IPS-18c (cell line): ENCODE results near the gene PIP5K1B.
A peak's percentile ranks its signal among the peaks of the same experiment; 100 is the strongest.

ENCODE experiments used
- H3K4me3 ChIP-seq: 2 replicates; pipeline ENCODE4 v1.7.0; 2013; ENCODE audit warnings: low read depth, mild to moderate bottlenecking, low read length, moderate library complexity; ENCODE audit not compliant: insufficient read depth
- H3K9me3 ChIP-seq: one replicate; pipeline ENCODE4 v1.6.1; 2013; ENCODE audit warnings: mild to moderate bottlenecking, low read length, moderate library complexity; ENCODE audit not compliant: control insufficient read depth, insufficient read depth

The PIP5K1B gene

GRCh38 chr9:68705531-68706362 is 707 bp downstream of the PIP5K1B start:
- H3K9me3 ChIP-seq, result no peaks in the 10 kb centered on the region

DNA sequence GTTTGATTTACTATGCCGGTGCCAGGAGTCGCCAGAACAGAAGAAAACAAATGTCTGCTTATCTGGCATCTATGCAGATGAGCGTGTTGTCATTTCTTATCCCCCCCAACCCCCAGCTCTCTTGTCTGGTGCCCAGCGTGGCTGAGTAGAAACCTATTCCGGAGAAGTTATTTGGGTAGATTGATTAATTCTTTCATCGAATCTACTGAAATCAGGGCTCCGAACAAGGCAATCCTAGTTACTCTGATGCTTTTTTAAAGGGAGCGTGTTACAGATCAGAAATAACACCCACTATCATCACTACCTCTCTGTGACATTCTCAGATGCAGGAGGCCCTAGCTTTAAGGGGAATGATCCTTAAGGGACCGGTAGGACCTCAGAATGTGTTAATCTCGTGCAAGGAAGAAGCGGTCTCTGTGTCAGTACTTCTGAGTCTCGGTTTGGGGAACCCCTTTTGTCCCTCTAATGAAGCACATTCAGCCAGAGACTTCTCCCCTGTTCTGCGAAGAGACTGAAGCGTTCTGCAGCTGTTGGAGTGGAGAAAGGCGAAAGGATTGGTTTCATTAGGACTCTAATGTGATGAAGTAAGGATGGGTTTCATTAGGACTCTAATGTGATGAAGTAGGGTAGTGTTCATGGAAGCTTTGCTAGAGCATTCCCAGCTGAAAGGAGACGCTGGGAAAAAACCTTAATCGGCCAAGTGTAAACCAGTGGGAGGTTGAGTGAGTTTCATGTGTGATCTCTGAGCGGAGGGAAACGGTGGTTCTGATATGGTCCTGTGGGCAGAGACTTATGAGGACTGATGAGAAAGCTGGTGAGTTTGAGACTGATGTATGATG is 1.5 kb downstream of the PIP5K1B start:
- peak overlapping the region; percentile 68 for H3K4me3 ChIP-seq
- H3K9me3 ChIP-seq, result no peaks in the 10 kb centered on the region

More at GRCh38 chr9:68705531-68706362, 707 bp downstream of the PIP5K1B start:
- peak overlapping the region; percentile 71 for H3K4me3 ChIP-seq

- no peaks in the 10 kb centered on the region for H3K9me3 ChIP-seq
- no peak overlapping the region for H3K4me3 ChIP-seq
Measured at GRCh38 chr9:68707801-68708488, 2.9 kb downstream of the PIP5K1B start.

- H3K9me3 ChIP-seq, result no peaks in the 10 kb centered on the region
- H3K4me3 ChIP-seq, result no peak overlapping the region
Measured at GRCh38 chr9:68708513-68708912, 3.5 kb downstream of the PIP5K1B start.

- Histone ChIP-seq H3K4me3 (no peak overlapping the region), H3K9me3 (no peaks in the 10 kb centered on the region)
Measured at GRCh38 chr9:68709291-68710110, 4.5 kb downstream of the PIP5K1B start.

DNA sequence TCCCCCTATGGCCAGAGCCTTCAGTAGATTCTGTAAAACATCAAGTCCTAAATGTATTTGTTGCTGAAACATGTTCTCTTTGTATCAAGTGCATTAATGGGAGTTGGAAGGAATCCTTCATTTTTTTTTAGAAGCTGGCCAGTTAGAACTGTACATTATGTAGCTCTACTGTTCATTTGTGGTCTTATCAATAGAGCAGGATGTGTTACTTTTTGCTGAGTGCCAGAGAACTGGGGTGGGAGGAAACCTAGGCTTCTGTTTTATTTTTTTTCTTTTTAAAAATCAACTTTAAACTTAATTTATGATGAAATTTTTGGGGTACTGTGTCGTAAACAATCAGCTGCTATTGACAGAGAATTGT is 5.1 kb downstream of the PIP5K1B start:
- Histone ChIP-seq H3K9me3 (no peaks in the 10 kb centered on the region), H3K4me3 (no peak overlapping the region)

DNA sequence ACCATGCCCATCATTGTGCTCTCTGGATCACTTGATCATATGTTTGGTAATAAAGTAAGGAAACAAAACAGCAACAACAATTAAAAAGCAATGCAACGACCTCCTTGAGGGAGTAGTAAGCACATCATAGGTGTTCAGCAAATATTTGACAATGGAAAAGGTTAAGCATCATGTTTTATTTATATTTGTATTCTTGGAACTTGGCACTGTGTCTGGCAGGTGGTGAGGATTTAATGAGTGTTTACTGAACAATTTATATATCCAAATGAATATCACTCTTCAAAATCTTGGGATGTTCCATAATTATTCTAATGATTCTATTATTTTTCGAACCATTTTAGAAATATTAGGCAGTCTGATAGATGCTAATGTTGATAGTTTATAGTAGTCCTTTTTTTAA is 6.2 kb downstream of the PIP5K1B start:
- no peak overlapping the region for H3K4me3 ChIP-seq
- no peaks in the 10 kb centered on the region for H3K9me3 ChIP-seq

- Histone ChIP-seq H3K4me3 (no peak overlapping the region), H3K9me3 (no peaks in the 10 kb centered on the region)
Measured at GRCh38 chr9:68711932-68712331, 6.9 kb downstream of the PIP5K1B start.

- no peaks in the 10 kb centered on the region for H3K9me3 ChIP-seq
- no peak overlapping the region for H3K4me3 ChIP-seq
Measured at GRCh38 chr9:68714416-68715180, 9.6 kb downstream of the PIP5K1B start.

DNA sequence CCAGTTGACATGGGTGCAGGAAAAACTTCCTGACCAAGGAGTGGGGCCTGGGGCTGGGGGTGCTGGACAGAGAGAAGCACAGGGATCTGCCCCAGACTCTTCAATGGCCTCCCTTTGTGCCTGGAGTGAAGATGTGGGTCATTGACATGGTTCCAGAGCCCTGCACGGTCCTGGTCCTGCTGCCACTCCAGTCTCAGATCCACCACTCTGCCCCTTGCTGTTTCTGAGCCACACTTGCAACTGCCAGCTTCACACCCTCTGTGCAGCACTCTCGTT is 10.1 kb downstream of the PIP5K1B start:
- H3K9me3 ChIP-seq, result no peaks in the 10 kb centered on the region

GRCh38 chr9:68717552-68718443 is 12.8 kb downstream of the PIP5K1B start:
- Histone ChIP-seq H3K4me3 (no peak overlapping the region), H3K9me3 (no peaks in the 10 kb centered on the region)

More for the DNA sequence above, 10.1 kb downstream of the PIP5K1B start:
- H3K4me3 ChIP-seq, result no peak overlapping the region

DNA sequence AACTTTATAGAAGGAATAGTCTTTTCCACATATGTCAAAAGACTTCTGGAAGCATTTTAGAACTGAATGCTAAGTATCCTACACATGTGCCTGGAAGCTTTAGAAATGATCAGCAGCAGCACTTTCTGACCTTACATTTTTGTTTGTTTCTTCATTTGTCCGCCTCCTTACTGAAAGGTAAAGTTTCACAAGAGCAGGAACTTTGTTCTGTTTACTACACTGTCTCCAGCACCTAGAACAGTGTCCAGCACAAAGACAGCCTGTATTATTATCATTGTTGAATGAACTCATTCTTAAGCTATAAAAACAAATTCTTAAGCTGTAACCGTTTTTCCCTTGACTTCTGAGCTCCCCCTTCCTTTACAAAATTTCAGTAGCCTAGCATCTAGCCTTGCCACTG is 14.8 kb downstream of the PIP5K1B start:
- Histone ChIP-seq H3K4me3 (no peak overlapping the region), H3K9me3 (no peaks in the 10 kb centered on the region)

DNA sequence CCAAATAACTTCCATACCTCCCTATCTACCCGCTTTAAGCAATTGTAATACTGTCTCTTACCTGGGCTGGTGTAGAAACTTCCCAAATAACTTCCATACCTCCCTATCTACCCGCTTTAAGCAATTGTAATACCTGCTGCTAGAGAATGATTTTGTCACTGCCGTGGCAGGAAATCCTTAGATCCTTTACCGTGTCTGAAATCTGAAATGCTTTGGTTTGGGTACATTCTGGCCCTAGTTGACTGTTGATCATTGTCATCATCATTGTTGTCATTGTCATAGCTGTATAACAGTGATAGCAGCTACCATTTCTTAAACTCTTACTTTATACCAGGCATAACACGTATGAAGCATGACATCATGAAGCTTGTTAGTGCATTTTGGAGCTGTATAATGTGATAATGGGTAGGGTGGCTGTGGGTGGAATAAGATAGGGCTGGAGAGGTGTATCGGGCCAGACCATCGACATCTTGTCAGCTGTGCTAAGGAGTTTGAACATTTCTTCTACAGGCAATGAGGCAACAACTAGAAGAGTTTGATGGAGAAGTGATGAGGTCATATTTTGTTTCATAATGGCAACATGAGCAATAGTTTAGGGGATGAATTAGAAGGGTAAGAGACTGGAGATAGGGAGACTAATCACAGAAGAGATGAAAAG is 15.7 kb downstream of the PIP5K1B start:
- H3K9me3 ChIP-seq, result no peaks in the 10 kb centered on the region
- H3K4me3 ChIP-seq, result no peak overlapping the region

DNA sequence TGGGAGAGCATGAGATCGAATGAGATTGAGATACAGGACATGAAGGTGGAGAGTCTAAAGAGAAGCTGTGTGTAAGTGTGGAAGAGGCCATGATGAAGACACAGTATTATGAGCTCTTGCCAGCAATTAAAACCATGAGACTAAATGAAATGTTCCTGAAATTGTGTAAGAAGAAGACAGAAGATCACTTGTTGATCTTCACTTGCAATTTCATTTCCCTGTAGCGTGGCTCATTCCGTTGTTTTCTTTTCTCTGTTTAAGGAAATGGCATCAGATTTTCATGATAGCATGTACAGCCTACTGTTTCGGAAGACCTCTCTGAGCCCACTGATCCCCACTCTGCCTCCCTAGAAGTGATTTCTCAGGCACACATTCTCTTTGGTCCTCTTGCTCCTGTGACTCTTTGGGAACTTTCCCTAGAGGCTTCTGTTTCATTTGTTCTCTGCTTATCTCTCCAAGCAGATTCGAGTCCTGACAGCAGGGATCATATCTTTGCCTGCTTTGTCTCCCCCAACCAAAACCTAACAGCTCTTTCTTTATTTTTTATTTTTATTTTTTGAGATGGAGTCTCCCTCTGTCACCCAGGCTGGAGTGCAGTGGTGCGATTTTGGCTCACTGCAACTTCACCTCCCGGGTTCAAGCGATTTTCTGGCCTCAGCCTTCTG is 16.8 kb downstream of the PIP5K1B start:
- Histone ChIP-seq H3K9me3 (no peaks in the 10 kb centered on the region), H3K4me3 (no peak overlapping the region)

DNA sequence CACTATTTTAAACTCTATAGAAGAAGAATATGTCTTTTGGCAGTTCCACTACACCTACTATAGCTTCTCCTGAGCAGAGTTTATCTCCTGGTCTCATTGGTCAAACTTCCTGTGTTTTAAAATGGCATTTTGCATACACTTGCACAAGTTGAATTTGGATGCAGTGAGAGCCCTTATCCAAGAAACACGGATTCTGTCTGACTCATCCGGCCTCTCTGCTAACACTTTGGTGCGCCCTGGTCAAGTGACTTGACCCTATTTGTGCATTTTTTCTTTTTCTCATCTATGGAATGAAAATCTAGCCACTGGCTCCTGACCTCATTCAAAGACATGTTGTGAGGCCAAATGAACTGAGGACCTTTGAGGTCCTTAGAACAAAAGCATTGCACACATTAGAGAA is 20.0 kb downstream of the PIP5K1B start:
- Histone ChIP-seq H3K9me3 (no peaks in the 10 kb centered on the region), H3K4me3 (no peak overlapping the region)
